Activated T-helper 9 cell treated with anti-CD3 and anti-CD28 coated beads, Interleukin-2, amount 50 U/mL, for 16 hours (primary cell): ENCODE data around the gene CATSPERE.
"Not testable (repeated sequence)": the region's sequence is repeated elsewhere in the genome, so short reads cannot be mapped to it uniquely, and the experiment has no call there.

Experiments
- DNase-seq: peaks from one replicate; pipeline ENCODE4 v3.0.0-alpha.2; 2020; ENCODE audit warnings: low read depth

The CATSPERE gene

DNA sequence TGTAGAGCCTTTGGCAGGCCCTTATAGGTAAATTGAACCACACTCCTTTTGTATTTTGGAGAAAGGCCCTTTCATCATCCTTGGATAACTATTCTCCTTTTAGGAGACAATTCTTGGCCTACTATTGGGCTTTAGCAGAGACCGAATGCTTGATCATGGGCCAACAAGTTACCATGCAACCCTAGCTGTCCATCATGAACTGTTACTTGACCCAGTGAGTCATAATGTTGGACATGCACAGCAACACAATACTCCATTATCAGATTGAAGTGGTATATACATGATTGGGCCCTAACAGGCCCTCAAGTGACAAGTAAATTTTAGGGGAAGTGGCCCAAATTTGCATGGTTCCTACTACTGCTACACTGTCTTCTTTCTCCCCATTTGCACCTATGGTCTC, 84.4 kb downstream of the CATSPERE start:
- DNase-seq: no peak

DNA sequence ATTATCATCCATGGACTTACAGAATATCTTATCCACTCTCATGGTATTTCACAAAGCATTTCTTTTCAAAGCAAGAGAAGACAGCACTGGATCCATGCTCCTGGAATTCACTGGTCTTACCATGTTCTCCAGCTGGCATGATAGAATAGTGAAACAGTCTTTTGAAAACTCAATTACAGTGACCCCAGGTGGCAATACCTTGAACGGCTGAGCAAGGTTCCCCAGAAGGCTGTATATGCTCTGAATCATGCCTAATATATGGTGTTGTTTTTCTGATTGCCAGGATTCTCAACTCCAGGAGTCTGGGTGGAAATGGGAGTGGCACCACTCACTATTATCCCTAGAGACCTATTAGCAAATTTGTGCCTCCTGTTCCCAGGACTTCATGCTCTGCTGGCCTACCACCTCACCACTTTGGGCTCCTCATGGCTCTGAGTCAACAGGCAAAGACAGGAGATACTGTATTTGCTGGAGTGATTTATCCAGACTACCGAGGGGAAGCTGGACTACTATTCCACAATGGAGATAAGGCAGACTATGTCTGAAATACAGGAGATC, 87.6 kb downstream of the CATSPERE start:
- no peak for DNase-seq

DNA sequence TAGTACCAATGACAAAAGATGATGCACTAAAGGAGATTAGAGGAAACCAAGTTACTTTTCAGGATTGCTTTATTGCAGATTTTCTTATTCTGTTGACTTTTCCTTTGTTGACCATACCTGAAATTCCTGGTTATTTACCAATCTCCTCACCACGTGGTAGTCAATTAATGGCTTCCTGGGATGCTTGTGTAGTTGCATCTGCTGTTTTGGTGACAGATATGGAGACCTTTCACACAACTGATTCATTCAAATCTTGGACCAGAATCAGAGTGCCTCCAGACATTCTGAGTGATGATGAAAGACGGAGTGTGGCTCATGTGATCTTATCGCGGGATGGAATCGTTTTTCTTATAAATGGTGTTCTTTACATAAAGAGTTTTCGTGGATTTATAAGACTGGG, 91.3 kb downstream of the CATSPERE start:
- DNase-seq: no peak

DNA sequence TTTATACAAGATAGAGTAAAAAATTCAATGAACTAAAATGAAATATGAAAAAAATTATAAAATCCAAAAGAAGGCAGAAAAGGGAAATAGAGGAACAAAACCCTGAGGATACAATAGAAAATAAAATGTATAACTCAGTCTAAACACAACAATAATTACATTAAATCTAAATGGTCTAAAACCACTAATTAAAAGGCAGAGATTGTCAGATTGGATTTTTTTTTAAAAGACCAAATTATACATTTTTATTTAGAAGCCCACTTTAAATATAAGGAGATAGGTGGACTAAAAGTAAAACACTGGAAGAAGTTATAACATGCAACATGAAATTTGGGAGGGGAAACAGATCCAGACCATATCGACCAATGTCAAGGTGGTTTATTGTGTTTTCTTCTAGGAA, 95.2 kb downstream of the CATSPERE start:
- no peak for DNase-seq

DNA sequence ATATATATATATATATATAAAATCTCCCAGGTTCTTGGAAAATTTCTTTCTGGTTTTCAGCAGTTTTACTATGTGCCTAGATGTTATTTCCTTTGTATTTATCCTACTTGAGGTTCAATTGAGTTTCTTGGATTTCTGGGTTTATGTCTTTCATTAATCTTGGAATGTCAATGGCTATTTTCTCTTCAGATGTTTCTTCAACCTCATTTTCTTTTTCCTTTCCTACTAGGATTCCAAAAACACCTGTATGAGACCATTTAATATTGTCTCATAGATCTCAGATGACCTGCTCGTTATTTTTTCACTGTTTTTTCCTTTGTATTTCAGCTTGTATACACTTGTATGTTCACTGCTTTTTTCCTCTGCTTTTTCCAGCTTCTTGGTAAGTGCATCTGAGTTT, 96.5 kb downstream of the CATSPERE start:
- no peak for DNase-seq

DNA sequence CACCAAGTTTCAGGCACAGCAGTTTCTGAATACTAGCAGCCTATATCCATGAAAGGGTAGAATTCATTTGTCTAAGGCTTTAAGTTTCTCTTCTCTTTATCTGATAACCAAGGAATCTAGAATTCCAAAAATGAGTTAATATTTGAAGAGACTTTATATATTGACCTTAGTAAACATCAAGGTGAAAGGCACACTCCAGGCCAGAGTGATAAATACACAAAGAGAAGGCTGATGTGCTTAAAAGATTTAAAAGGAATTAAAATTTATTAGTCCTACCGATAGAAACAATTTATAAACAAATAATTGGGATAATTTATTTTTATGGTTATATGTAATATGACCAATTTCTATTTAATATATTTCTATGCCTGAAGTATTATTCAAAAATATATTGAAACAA, 98.5 kb downstream of the CATSPERE start:
- no peak for DNase-seq

DNA sequence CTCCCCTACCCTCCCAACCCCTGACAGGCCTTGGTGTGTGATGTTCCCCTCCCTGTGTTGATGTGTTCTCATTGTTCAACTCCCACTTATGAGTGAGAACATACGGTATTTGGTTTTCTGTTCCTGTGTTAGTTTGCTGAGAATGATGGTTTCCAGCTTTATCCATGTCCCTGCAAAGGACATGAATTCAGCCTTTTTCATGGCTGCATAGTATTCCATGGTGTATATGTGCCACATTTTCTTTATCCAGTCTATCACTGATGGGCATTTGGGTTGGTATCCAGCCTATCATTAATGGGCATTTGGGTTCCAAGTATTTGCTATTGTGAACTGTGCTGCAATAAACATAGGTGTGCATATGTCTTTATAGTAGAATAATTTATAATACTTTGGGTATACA, 101.8 kb downstream of the CATSPERE start:
- not testable (repeated sequence) for DNase-seq

DNA sequence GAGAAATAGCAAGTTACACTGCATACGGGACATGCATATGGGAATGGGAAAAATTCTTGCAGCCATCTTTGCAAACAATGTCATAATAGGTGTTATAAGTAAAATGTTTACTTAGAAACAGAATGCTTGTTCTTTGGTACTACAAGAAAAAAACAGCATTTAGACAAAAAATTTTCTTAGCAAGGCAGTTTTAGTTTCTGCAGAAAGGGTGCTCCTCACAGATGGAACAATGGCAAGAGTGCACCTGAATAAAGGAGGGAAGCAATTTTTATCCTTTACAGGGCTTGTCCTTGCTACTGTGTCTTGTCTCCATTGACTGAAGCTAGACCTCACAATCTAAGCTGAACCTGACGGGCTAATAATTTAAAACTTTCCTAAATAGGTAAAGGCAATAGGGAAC, 112.7 kb downstream of the CATSPERE start:
- no peak for DNase-seq

DNA sequence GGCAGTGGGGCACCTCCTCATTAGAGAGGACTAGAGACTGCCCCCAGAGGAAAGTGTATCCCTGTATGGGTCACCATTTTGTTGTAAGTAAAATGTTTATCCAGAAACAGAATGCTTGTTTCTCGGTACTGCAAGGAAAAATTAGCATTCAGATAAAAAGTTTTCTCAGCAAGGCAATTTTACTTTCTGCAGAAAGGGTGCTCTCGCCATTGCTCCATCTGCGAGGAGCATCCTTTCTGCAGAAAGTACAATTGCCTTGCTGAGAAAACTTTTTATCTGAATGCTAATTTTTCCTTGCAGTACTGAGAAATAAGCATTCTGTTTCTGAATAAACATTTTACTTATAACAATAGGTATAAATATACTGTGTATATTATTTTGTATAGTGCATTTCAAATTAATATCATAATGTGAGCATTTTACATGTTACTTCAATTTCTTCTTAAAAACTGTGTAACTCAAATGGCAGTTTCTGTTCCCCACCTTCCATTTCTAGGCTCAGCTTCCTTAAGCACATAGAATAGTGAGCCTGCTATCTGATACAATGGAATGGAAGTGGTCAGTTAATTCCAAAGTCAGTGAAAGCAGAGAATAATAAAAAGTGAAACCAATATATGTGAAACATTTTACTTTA, 115.3 kb downstream of the CATSPERE start:
- no peak for DNase-seq

DNA sequence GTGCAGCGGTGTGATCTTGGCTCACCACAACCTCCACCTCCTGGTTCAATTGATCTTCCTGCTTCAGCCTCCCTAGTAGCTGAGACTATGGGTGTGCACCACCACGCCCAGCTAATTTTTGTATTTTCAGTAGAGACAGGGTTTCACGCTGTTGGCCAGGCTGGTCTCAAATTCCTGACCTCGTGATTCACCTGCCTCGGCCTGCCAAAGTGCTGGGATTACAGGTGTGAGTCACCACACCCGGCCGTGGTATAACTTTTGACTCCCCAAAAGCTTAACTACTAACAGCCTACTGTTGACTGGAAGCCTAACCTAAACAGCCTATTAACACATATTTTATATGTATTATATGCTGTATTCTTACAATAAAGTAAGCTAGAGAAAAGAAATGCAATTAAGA, 117.1 kb downstream of the CATSPERE start:
- DNase-seq: not testable (repeated sequence)

DNA sequence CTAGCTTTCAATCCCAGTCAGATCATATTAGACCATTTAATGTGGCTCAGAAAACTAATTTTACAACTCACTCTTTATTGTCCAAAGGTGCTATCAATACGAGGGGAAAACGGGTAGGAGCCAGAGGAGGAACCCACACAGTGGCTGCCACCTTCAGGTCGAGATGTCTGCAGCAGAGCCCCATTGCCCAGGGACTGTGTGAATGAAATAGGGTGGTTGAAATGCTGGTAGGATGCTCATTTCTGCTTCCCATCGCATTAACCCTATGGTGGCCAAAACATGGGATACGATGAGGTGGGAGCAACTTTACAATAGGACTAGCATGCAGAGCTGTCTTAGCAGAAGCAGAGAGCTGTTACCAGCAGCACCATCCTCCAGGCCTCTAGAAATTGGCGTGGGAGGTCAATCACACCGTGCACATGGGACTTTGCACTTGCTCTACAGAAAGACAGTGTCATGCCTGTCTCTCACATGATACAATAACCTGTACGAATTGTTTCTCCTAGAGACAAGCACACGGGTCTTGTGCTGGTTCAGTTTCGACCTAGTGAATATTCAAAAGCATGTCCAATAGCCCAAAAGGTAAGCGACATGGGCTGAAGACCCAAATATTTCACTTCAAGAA, 122.4 kb downstream of the CATSPERE start:
- no peak for DNase-seq

DNA sequence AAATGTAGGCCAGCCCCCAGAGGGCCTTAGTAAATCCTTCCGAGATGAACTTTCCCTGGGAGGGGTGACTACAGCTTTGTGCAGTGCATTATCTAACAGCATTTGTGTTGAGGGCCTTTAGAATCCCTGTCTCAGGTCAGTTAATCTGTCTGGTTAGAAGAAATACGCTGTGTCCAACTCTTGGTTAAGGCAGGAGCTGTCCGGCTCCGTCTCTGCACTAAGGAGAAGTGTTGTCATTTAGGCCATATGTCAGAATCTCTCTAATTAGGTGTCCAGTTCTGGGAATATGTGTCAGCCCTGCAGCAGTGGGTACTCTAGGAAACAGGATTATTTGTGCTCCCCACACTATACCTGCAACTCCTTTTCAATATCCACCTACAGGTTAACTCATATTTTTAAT, 124.8 kb downstream of the CATSPERE start:
- no peak for DNase-seq

DNA sequence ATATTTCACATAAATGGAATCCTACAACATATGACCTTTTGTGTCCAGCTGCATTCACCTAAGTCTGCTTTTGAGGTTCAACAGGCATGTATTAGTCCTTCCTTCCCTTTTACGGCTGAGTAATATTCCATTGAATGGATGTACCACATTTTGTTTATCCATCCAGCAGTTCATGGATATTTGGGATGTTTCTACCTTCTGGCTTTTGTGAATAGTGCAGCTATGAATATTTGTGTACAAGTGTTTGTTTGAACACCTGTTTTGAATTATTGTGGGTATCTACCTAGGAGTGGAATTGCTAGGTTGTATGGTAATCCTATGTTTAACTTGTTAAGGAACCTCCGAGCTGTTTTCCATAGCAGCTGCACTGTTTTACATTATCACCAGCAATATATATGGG, 129.6 kb downstream of the CATSPERE start:
- no peak for DNase-seq

DNA sequence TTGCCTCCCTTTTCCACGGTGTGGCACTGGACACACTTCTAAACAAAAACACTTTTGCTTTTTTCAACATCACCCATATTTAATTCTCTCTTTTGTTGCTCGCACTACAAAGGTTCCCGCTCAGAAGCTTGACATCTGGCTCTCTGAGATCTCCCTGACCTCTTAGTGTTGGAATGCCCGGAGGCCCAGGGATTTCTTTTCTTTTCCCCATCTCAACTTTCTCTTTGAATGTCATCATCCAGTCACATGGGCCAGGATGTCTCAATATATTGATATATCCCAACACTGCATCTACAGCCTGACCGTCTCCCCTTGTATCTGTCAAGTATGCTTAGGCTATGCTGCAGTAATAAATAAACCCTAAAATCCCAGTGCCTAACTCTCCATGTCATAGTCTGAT, 137.5 kb downstream of the CATSPERE start:
- no peak for DNase-seq

DNA sequence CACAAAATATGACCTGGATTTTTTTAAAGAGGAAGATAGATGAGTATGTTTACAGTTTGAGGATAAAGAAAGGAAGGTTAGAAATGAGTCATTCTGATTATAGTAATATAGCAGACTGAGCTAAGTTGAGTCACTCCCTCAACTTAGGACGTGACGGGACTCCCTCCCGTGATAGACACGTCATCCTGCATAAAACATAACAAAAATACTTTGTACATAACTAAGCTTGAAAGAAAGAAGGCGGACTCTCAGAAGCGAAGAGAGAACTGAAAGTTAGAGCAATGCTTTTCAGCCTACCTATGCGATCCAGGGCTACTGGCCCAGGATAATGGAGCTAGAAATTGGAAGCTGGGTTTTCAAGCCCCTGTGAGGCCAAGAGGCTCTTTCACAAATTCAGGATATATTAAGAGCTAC, 138.9 kb downstream of the CATSPERE start:
- DNase-seq: peak; percentile 33

DNA sequence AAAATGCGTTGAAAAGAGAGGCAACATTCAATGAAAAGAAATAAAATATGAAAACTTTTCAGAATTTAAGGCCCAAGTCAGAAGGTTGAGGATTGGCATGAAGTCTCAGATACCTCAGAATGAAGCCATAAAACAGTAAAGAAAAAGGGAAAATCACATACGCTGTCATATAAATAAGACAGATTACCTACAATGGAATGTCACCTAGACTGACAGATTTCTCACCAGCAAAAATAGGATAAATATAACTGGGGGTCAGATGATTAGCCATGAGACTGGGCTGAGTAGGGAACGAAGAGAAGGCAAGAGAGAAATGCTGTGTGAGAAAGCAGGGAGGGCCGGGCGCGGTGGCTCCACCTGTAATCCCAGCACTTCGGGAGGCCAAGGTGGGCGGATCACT, 140.3 kb downstream of the CATSPERE start:
- no peak for DNase-seq

DNA sequence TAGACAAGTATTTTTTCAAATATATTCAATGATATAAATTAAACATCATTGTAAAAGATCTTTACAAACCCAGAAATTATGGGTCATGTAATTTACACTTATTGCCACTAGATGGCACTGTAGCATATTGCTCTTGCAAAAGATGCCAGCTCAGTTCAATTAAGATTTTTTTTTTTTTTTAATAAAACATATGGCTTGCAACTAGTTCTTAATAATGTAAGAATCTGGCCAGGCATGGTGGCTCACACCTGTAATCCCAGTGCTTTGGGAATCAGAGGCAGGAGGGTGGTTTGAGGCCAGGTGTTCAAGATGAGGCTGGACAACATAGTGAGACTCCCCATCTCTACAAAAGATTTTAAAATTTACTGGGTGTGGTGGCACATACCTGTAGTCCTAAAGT, 142.4 kb downstream of the CATSPERE start:
- DNase-seq: no peak

DNA sequence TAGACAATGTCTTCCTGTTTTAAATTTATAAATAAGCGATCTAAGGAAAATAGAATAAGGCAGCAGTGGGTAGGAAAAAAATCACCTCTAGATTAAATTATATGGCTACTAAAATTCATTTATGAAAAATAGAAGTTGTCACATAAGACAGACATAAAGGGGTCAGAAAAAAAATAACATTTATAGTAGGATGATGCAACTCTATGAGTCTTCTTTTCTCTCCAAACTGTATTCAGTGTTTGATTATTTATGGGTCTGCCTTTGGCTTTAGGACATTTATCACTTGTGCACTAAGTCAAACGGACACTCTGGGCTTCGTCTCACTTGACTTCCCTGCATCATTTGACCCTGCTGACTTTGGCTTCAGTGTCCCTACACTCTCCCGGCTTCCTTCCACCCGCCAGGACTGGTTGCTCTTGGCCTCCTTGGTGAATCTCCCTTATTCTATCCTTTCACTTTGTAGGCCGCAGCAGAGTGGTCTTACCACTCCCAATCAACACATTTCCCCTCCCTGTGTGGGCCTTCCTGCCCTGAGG, 144.8 kb downstream of the CATSPERE start:
- DNase-seq: no peak

DNA sequence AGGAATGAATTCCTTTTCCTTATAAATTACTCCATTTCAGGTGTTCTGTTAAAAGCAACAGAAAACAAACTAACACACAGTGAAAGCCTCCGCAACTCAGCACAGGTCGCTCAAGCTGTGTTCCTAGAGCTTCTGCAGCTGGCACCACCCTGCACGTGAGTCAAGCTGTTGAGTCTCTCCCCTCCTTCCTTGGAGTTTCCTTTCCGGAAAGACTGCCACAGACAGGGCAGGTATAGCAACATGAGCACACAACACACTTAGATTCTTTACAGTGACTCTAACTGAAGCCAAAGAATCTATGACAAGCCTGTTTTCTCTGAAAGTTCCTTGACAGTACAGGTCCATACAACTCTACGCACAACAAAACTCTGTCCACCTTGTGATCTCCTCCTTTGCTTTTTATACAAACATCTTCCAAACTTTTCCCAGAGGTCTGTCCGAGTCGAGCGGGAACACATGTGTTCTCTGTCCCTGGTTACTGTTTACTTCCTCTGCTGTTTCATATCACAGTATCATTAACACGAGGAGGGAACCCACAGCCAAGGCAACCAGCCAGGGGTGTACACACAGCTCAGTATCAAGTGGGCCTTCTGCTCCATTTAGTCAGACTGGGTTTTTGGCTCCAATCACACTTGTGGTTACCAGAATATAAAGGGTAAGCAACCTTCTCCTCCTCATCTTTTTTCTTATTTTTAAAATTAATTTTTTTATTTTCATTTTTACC, 153.2 kb downstream of the CATSPERE start:
- no peak for DNase-seq

DNA sequence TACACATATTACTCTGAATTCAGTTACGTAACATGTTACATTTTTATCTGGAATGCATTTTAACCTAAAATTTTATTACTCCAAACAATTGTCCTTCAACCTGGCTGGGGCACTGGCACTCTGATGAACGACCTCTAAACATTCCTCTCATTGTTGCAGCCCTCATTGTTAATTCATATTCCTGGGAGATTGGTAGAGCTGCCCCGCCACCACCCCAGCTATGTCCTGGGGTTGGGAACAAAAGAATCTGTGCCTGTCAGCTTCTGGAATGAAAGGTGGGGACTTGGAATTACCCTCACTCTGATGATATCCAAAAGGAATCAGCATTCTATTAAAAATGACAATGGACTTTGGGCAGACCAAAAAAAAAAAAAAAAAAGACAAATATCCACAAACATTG, 153.8 kb downstream of the CATSPERE start:
- no peak for DNase-seq

DNA sequence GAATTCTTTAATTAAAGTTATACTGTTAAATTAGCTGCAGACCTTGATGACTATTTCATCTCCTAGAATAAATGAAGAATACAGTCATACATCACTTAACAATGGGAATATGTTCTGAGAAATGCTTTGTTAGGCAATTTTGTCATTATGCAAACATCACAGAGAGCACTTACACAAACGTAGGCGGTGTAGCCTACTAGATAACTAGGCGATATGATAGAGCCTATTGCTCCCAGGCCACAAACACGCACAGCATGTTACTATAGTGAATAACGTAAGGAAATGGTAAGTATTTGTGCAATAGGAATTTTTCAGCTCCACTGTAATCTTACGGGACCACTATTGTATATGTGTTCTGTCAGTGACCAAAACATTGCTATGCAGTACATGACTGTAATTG, 154.2 kb downstream of the CATSPERE start:
- no peak for DNase-seq

DNA sequence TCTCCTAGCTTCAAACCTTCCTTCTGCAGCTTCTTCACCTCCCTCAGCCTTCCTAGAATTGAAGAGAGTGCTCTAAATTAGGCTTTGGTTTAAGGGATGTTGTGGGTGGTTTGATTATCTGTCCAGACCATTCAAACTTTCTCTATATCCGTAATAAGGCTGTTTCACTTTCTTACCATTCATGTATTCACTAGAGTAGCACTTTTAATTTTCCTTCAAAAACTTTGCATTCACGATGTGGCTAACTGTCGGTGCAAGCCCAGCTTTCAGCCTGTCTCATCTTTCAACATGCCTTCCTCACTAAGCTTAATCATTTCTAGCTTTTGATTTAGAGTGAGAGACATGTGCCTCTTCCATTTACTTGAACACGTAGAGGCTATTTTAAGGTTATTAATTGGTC, 165.6 kb downstream of the CATSPERE start:
- DNase-seq: no peak

DNA sequence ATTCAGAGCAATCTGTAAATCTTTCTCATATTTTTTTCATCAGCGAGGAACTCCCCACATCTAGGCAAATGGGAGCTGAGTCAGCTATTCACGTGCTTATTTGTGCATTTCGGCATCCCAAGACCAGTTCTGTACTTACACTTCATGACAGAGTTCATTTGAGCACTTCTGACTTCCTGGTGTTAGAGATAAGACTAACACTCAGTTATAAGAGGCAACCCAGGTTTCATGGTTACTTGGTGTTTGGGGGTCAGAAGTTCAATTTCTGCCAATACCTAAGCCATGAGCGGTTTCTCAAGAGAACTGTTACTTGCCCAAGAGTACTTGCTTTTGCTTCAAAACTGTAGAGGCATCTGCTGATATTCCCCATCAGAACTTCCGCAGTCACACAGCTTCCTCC, 167.7 kb downstream of the CATSPERE start:
- DNase-seq: no peak
